Measurements from ENCODE around the gene WDHD1.
"Not testable (repeated sequence)": the region's sequence is repeated elsewhere in the genome, so short reads cannot be mapped to it uniquely, and the experiment has no call there.

The WDHD1 gene

GRCh38 chr14:54953609-54954008, 73.3 kb downstream of the WDHD1 start:
- DNase-seq (ENCODE audit: low read depth, low spot score): not testable (repeated sequence)

DNA sequence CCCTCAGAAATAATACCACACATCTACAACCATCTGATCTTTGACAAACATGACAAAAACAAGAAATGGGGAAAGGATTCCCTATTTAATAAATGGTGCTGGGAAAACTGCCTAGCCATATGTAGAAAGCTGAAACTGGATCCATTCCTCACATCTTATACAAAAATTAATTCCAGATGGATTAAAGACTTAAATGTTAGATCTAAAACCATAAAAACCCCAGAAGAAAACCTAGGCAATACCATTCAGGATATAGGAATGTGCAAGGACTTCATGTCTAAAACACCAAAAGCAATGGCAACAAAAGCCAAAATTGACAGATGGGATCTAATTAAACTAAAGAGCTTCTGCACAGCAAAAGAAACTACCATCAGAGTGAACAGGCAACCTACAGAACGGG, 74.1 kb downstream of the WDHD1 start:
- DNase-seq (ENCODE audit: low read depth, low spot score): not testable (repeated sequence)

DNA sequence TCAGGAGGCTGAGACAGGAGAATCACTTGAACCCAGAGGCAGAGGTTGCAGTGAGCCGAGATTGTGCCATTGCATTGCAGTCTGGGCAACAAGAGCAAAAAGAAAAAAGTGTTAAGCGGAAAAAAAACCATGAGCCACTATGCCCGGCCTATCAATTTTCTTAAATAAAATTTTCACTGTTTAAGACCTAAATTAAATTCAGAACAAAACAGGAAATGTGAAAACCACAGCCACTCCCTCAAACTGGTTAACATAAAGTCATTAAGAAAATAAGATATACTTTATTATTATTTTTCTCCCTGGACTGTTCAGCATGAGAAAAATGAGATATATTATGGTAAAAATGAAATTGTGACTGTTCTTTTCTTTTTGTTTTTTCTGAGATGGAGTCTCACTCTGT, 79.7 kb downstream of the WDHD1 start:
- DNase-seq (ENCODE audit: low read depth, low spot score): no peak

DNA sequence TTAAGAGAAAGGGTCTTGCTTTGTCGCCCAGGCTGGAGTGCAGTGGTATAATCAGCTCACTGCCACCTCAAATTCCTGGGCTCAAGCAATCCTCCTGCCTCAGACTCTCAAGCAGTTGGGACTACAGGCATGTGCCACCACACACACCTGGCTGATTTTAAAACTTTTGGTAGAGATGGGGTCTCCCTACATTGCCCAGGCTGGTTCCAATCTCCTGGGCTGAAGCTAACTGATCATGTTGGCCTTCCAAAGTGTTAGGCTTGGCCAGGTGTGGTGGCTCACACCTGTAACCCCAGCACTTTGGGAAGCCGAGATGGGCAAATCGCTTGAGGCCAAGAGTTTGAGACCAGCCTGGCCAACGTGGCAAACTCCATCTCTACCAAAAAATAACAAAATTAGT, 80.4 kb downstream of the WDHD1 start:
- DNase-seq (ENCODE audit: low read depth, low spot score): no peak

- no peak for DNase-seq (ENCODE audit: low read depth, low spot score)
These were observed 82.0 kb downstream of the WDHD1 start for GRCh38 chr14:54944737-54945391.

DNA sequence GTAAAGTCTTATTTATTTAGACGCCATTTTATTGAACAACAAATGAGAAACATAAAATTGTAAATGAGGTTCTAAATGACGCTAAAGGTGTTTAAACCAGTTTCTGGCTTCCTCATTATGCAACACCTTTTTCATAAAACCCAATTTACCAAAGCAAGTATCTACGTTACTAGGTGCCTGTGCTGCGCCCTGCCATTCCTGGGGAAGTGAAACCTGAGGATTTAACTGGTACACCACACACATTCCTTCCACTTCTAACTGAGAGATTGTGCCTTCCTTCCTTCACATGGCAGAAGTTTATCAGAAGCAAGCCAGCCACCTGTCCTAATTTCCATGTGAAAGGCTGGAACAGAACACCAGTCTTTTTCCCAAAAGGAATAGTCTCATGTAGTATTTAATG, 84.0 kb downstream of the WDHD1 start:
- no peak for DNase-seq (ENCODE audit: low read depth, low spot score)

- no peak for DNase-seq (ENCODE audit: low read depth, low spot score)
These were observed 90.1 kb downstream of the WDHD1 start for GRCh38 chr14:54936816-54937215.

- DNase-seq (ENCODE audit: low read depth, low spot score): no peak
These were observed 90.9 kb downstream of the WDHD1 start for GRCh38 chr14:54935958-54936357.

DNA sequence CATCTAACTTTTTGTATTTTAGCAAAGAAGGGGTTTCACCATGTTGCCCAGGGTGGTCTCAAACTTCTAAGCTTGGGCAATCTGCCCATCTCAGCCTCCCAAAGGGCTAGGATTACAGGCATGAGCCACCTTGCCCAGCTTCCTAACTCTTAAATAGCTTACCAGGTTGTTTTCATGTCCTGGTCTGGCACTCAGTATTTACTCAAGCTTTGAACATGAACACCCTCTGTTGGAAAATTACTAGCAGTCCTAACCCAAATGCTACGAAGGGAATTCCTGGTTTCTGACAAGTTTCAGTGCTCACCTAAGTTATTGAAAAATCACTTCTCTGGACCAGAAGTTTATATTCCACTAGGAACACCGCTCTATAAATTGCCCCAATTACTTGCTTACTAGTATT, 91.8 kb downstream of the WDHD1 start:
- no peak for DNase-seq (ENCODE audit: low read depth, low spot score)

DNA sequence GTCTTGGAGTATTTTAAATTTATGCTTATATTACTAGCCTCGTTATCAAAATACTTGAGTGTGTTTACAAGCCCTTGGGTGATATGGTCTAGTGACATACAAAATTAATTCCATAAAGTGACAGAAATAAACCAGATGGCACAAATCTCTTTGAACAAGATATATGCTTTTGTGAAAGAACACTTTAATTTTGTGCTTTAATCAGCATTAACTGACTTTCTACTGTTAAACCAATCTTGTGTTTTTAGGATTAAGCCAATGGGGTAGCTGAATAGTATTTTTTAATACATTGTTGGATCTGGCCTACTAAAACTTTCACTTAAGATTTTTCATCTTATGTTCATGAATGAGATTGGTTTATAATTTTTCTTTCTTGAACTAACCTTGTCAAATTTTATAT, 93.9 kb downstream of the WDHD1 start:
- no peak for DNase-seq (ENCODE audit: low read depth, low spot score)

DNA sequence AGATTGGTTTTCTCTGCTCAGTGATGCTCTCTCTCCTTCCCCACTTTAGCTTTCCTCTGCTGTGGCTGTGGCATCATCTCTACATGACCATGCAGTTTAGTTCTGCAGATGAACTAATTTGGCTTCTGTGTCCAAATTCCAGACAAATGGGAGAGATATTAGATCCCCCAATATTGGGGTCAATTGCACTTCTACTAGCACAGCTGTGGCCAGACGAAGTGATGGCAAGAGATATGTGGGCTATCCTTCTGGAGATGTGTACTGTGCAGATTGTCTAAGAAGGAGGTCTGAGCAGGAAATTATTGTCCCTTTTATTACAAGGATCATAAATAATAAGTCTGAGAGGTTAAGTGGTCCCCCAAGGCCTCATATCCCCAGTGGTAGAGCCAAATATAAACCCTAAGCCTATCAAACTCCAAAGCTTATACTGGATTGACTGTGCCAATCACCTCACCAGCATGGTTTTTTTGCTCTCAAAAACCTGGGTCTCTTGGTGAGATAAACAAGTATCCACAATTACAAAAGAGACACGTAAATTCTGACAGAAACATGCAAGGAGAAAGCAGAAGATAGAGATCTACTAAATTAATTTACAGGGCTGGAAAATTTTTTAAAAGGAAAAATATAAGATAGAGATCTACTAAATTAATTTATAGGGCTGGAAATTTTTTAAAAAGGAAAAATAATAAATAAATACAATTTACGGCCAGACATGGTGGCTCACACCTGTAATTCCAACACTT, 95.1 kb downstream of the WDHD1 start:
- no peak for DNase-seq (ENCODE audit: low read depth, low spot score)

- no peak for DNase-seq (ENCODE audit: low read depth, low spot score)
These were observed 95.8 kb downstream of the WDHD1 start for GRCh38 chr14:54931101-54931500.

DNA sequence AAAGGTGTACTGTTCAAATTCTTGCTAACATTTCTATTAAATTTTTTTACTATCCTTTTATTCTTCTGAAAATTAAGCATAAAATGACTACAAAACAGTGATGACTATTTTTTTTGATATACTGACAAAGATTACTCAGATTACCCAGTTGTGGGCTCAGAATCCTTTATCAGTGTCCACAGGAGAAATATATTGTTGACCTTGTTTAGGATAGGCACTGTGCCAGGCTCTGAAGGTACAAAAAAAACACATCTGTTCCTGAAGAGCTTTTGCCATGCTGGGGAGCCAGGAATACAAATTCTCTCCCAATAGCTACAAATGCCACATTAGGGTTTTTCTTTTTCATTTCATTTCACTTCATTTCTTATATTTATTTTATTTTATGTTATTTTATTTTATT, 97.3 kb downstream of the WDHD1 start:
- no peak for DNase-seq (ENCODE audit: low read depth, low spot score)

DNA sequence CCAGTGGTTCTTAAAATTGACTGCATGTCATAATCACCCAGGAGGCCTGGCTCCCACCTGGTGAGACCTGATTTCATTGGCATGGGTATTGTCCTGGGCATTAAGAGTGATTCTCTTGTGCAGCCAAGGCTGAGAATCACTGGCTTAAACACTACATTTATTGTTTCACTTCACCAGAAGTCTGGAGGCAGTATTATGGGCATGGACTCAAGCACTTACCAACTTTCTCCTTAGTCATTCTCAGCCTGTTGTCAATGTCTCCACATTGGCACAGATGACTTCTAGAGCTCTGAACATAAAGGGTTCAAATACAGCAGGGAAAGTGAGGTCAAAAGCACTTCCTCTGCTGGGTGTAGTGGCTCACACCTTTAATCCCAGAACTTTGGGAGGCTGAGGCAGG, 98.7 kb downstream of the WDHD1 start:
- no peak for DNase-seq (ENCODE audit: low read depth, low spot score)

- DNase-seq (ENCODE audit: low read depth, low spot score): no peak
These were observed 99.3 kb downstream of the WDHD1 start for GRCh38 chr14:54927551-54927950.

DNA sequence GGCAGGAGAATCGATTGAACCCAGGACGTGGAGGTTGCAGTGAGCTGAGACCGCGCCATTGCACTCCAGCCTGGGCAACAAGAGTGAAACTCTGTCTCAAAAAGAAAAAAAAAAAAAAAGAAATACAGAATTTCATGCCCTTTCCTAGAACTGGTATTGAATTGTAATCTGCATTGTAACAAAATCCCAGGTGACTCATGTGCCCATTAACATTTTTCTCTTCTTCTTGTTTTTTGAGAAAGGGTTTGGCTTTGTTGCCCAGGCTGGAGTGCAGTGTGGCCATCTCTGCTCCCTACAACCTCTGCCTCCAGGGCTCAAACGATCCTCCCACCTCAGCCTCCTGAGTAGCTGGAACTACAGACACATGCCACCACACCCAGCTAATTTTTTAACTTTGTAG, 100.3 kb downstream of the WDHD1 start:
- not testable (repeated sequence) for DNase-seq (ENCODE audit: low read depth, low spot score)

DNA sequence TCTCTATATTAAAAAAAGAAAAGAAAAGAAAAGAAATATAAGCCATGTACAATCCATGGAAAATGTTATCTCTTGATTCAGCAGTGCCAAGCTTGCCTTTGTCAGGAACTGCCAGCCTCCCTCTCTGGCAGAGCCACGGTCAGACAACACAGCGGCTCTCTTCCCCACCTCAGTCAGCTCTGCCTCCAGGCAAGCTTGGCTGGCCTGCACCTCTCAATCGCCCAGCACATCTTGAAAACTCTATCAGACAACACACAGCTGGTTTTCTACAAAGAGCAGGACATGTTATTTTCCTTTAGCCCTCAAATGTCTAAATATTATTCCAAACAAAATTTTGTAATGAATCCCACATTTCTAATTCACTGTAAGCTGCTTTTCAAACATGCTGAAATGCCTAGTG, 104.3 kb downstream of the WDHD1 start:
- no peak for DNase-seq (ENCODE audit: low read depth, low spot score)

DNA sequence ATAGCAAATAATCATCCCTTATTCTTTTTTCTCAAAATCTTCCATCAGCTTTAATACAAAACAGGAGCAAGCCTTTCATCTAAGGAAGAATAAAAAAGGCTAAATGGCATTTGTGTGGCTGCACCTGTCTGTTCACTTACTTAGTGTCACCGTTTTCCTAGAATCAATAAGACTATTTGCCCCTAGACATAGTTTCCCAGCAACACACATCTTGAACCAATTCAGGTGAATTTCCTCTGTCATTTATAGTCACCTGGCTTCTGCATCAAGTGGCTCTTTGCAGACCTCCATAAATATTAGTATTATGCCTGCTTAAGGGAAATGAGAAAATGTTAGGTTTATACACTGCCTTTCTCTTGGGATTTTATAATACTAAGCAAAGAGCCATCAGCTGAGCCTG, 106.8 kb downstream of the WDHD1 start:
- no peak for DNase-seq (ENCODE audit: low read depth, low spot score)

DNA sequence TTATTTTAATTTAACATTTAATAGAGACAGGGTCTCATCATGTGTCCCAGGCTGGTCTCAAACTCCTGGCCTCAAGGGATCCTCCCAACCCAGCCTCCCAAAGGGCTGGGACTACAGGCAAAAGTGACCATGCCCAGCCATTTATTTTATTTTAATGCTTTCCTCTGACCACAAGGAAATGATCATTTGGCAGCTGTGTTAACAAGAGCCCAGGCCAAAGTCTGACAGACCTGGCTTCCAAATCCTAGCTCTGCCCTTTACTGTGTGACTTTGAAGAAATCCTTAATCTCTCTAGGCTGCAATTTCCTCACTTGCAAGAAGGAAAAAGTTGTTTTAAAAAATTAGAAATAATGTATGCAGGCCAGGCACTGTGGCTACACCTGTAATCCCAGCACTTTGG, 107.6 kb downstream of the WDHD1 start:
- DNase-seq (ENCODE audit: low read depth, low spot score): no peak

DNA sequence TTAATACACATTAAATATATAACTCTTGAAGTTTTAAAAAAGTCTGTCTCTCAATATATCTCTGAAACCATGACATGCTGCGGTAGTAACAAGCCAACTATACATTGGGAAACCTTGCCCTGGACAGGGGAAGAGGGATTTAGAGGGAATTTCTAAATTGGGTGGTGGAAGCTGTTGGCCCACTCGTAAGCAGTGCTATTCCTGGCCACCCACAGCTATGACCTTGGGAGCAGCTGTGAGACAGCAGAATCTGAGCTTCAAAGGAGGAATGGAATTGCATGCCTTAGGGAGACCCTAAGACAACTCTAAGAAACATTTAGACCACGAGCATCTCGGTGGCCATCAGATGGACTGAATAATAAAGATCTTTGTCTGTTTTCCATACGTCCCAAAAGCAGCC, 108.5 kb downstream of the WDHD1 start:
- no peak for DNase-seq (ENCODE audit: low read depth, low spot score)

- no peak for DNase-seq (ENCODE audit: low read depth, low spot score)
These were observed 110.8 kb downstream of the WDHD1 start for GRCh38 chr14:54916101-54916500.

DNA sequence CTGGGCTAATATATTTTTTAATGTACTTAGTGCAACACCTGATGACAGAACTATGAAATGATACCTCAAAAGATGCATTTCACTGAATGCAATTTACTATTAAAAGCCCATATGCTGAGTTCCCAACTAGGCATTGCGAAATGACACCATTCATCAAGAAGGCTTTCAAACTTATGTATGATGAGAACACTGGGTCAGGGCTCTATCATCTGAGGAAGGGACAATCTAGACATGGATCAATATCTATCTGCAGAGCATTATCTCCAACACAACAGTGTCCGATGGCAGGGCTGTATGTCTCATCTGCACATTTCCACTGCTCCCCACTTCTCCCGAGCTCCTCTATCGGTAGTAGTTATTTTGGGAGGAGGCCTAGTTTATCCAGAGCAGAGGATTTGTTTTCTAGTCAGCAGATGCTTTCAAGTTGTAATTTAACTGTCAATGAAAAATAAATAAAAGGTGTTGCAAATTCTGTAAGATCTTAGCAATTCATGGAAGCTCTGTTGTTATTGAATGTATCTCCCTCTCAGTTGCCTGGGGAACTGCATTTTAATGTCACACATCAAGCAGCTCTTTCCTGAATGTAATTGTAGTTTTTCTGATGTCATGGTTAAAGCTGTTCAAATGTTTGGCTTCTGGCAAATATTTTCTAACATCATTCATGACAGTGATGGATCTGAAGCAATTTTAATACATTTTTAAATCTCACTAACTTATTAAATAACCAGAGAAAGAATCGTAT, 116.9 kb downstream of the WDHD1 start:
- no peak for DNase-seq (ENCODE audit: low read depth, low spot score)

DNA sequence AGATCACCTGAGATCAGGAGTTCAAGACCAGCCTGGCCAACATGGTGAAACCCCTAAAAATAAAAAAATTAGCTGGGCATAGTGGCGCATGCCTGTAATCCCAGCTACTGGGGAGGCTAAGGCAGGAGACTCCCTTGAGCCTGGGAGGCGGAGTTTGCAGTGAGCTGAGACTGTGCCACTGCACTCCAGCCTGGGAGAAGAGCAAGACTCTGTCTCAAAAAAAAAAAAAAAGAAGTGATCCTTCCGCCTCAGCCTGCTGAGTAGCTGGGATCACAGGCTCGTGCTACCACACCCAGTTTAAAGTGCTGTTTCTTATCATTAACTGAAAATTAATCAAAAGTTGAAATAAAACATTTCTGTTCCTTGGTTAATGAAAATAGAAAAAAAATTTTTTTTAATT, 117.9 kb downstream of the WDHD1 start:
- not testable (repeated sequence) for DNase-seq (ENCODE audit: low read depth, low spot score)

All from iPS DF 19.7 (cell line).